Tibial nerve (tissue), 4 donors: ENCODE measurements around the gene CRB1. TPM values are rescaled to one million over a fixed set of nuclear protein-coding genes. Genes with fewer than 3 reads are reported as not detected.

ENCODE experiments used
- DNase-seq, 2 donors: peaks; one replicate each; pipeline ENCODE4 v3.0.0-alpha.2; 2019; ENCODE audit warnings: low spot score in 2 of 2
- H3K27ac ChIP-seq, 4 donors: fragments of 200-600 bp; sonication (generic) in 3 of 4; one replicate each; pipeline ENCODE4 v1.5.1; 2017 to 2019; ENCODE audit warnings: mild to moderate bottlenecking in 1 of 4
- H3K27me3 ChIP-seq, 2 donors: fragments of 200-600 bp; sonication (generic) in 1 of 2; one replicate each; pipeline versions ENCODE4 v1.5.1 to v1.6.0; 2017 to 2019
- H3K36me3 ChIP-seq, 3 donors: fragments of 200-600 bp; sonication (generic); one replicate each; pipeline ENCODE4 v1.5.1; 2018 to 2019
- H3K4me1 ChIP-seq, 4 donors: fragments of 200-600 bp; sonication (generic) in 3 of 4; one replicate each; pipeline ENCODE4 v1.5.1; 2017 to 2019
- H3K4me3 ChIP-seq, 4 donors: fragments of 200-600 bp; sonication (generic) in 3 of 4; one replicate each; pipeline ENCODE4 v1.5.1; 2017 to 2019; ENCODE audit warnings: mild to moderate bottlenecking in 1 of 4, moderate library complexity in 1 of 4
- H3K9me3 ChIP-seq, 4 donors: fragments of 200-600 bp; sonication (generic) in 3 of 4; one replicate each; pipeline ENCODE4 v1.5.1; 2017 to 2019
- CTCF ChIP-seq, 5 experiments: fragments of 200-600 bp in 3 of 5; fragments of 450-650 bp in 2 of 5; sonication (generic) in 3 of 5; IDR thresholded peaks; one replicate each; pipeline ENCODE4 v1.5.1; 2016 to 2019; ENCODE audit warnings: antibody characterized with exemption in 5 of 5, mild to moderate bottlenecking in 3 of 5, moderate library complexity in 2 of 5
- EP300 ChIP-seq, 2 donors: sonication (generic); formaldehyde crosslinking; IDR thresholded peaks; one replicate each; pipeline ENCODE4 v1.6.1; 2017; ENCODE audit warnings: antibody characterized with exemption in 2 of 2, mild to moderate bottlenecking in 1 of 2
- POLR2A ChIP-seq, 2 donors: fragments of 450-650 bp; IDR thresholded peaks; one replicate each; pipeline ENCODE4 v1.6.1; 2017; ENCODE audit warnings: antibody characterized with exemption in 2 of 2, mild to moderate bottlenecking in 2 of 2, moderate library complexity in 2 of 2
- WGBS, 2 donors: methylation state at CpG; one replicate each; pipeline ENCODE4 v1.1.5; 2018; 5-methylcytosine and 5-hydroxymethylcytosine counted together
- total RNA-seq, 4 donors: library from RNA; depleted of rRNA; stranded (reverse); fragments of >200 nt; gene quantifications; one replicate each; pipeline ENCODE4 v1.1.0, GENCODE V29; 2016

CRB1 gene
- total RNA-seq, 4 donors from 2014 or later: 0.60 to 4.0 (median 1.7) TPM

GRCh38 chr1:197444755-197445154 lies 176.7 kb downstream of the CRB1 start:
- Histone ChIP-seq H3K27ac (no peak overlapping the region), H3K4me1 (peaks cover 0 to 3% (median 0%) of the 10 kb centered on the region in 4 donors), H3K36me3 (no peaks in the 10 kb centered on the region), H3K4me3 (no peak overlapping the region), H3K9me3 (no peaks in the 10 kb centered on the region), H3K27me3 (no peaks in the 10 kb centered on the region)
- no peak for DNase-seq
- 10 to 48% methylated on average over 1 of the region's 1 CpG for WGBS, 2 donors
- TF ChIP-seq CTCF (IDR thresholded peaks at IDR 0.05) (no peak), POLR2A (IDR thresholded peaks at IDR 0.05) (no peak), EP300 (IDR thresholded peaks at IDR 0.05) (no peak)

- H3K36me3 ChIP-seq: no peaks in the 10 kb centered on the region
- H3K4me3 ChIP-seq: no peak overlapping the region
- 38 to 62% methylated on average over 2 of the region's 2 CpGs for WGBS, 2 donors
- H3K27me3 ChIP-seq: no peaks in the 10 kb centered on the region
- DNase-seq: no peak
- no peak overlapping the region for H3K27ac ChIP-seq
- TF ChIP-seq POLR2A (IDR thresholded peaks at IDR 0.05) (no peak), EP300 (IDR thresholded peaks at IDR 0.05) (no peak), CTCF (IDR thresholded peaks at IDR 0.05) (no peak)
- no peaks in the 10 kb centered on the region for H3K4me1 ChIP-seq
- H3K9me3 ChIP-seq: no peaks in the 10 kb centered on the region
Observed at GRCh38 chr1:197448121-197448779, 180.2 kb downstream of the CRB1 start.

- WGBS, 2 donors: 66 to 68% methylated on average over 5 of the region's 5 CpGs
- Histone ChIP-seq H3K36me3 (no peaks in the 10 kb centered on the region), H3K27ac (no peak overlapping the region), H3K4me3 (no peak overlapping the region), H3K4me1 (no peaks in the 10 kb centered on the region), H3K27me3 (no peaks in the 10 kb centered on the region), H3K9me3 (no peaks in the 10 kb centered on the region)
- TF ChIP-seq CTCF (IDR thresholded peaks at IDR 0.05): no peak
- TF ChIP-seq EP300 (IDR thresholded peaks at IDR 0.05): no peak
- TF ChIP-seq POLR2A (IDR thresholded peaks at IDR 0.05): no peak
- DNase-seq: no peak
Observed at GRCh38 chr1:197451381-197451780, 183.3 kb downstream of the CRB1 start.

GRCh38 chr1:197453376-197454058 lies 185.5 kb downstream of the CRB1 start:
- Histone ChIP-seq H3K27me3 (no peaks in the 10 kb centered on the region), H3K9me3 (no peaks in the 10 kb centered on the region), H3K4me1 (no peaks in the 10 kb centered on the region), H3K4me3 (no peak overlapping the region), H3K27ac (no peak overlapping the region), H3K36me3 (no peaks in the 10 kb centered on the region)
- DNase-seq: no peak
- 98 to 100% methylated on average over 1 of the region's 1 CpG for WGBS, 2 donors
- TF ChIP-seq CTCF (IDR thresholded peaks at IDR 0.05): no peak
- TF ChIP-seq POLR2A (IDR thresholded peaks at IDR 0.05): no peak
- TF ChIP-seq EP300 (IDR thresholded peaks at IDR 0.05): no peak

- DNase-seq: no peak
- TF ChIP-seq CTCF (IDR thresholded peaks at IDR 0.05) (no peak), EP300 (IDR thresholded peaks at IDR 0.05) (no peak), POLR2A (IDR thresholded peaks at IDR 0.05) (no peak)
- 90 to 94% methylated on average over 5 of the region's 5 CpGs for WGBS, 2 donors
- no peak overlapping the region for H3K4me3 ChIP-seq
- peaks cover 0 to 10% (median 0%) of the 10 kb centered on the region in 4 donors for H3K4me1 ChIP-seq
- H3K36me3 ChIP-seq: no peaks in the 10 kb centered on the region
- H3K9me3 ChIP-seq: no peaks in the 10 kb centered on the region
- no peaks in the 10 kb centered on the region for H3K27me3 ChIP-seq
- no peak overlapping the region for H3K27ac ChIP-seq
Observed at GRCh38 chr1:197462539-197462938, 194.5 kb downstream of the CRB1 start.
